GM12892 (cell line): ENCODE data around the gene OR6V1.

ENCODE experiments used
- POLR2A ChIP-seq: IDR thresholded peaks from 2 replicates; pipeline ENCODE4 v1.6.1; 2011; ENCODE audit warnings: low read depth, low read length, control low read depth
- POLR2AphosphoS5 ChIP-seq: IDR thresholded peaks from 2 replicates; pipeline ENCODE4 v1.6.1; 2011; ENCODE audit warnings: low read depth, low read length, control low read depth
- TAF1 ChIP-seq: IDR thresholded peaks from 2 replicates; pipeline ENCODE4 v1.6.1; 2011; ENCODE audit warnings: low read depth, mild to moderate bottlenecking, control low read depth, low read length, borderline replicate concordance

- TF ChIP-seq POLR2A (no peak), TAF1 (no peak), POLR2AphosphoS5 (no peak)
These were observed 1.2 kb upstream of the OR6V1 start for GRCh38 chr7:143050931-143051330.
